T-helper 2 cell treated with Interferon-gamma antibody and Interleukin-4, amounts not matched to agents 5 μg/mL and 100 μg/mL, for 36 hours (primary cell): ENCODE data around the gene DCTN5.
"Not testable (repeated sequence)": the region's sequence is repeated elsewhere in the genome, so short reads cannot be mapped to it uniquely, and the experiment has no call there.

Source experiments
- DNase-seq: peaks from one replicate; pipeline ENCODE4 v3.0.0; 2021; ENCODE audit warnings: low spot score
- H3K27ac Mint-ChIP-seq: one replicate; pipeline ENCODE4 v1.8.0; 2021; ENCODE audit warnings: mild to moderate bottlenecking, mixed read lengths
- H3K27me3 Mint-ChIP-seq: one replicate; pipeline ENCODE4 v1.8.0; 2021; ENCODE audit warnings: low read depth, mixed read lengths
- H3K36me3 Mint-ChIP-seq: one replicate; pipeline ENCODE4 v1.8.0; 2021; ENCODE audit warnings: low read depth, mixed read lengths
- H3K4me1 Mint-ChIP-seq: one replicate; pipeline ENCODE4 v1.8.0; 2021; ENCODE audit warnings: low read depth, mixed read lengths
- H3K4me3 Mint-ChIP-seq: one replicate; pipeline ENCODE4 v1.8.0; 2022; ENCODE audit warnings: mild to moderate bottlenecking, moderate library complexity, mixed read lengths
- H3K9me3 Mint-ChIP-seq: one replicate; pipeline ENCODE4 v1.8.0; 2021; ENCODE audit warnings: mixed read lengths

DCTN5 gene

DNA sequence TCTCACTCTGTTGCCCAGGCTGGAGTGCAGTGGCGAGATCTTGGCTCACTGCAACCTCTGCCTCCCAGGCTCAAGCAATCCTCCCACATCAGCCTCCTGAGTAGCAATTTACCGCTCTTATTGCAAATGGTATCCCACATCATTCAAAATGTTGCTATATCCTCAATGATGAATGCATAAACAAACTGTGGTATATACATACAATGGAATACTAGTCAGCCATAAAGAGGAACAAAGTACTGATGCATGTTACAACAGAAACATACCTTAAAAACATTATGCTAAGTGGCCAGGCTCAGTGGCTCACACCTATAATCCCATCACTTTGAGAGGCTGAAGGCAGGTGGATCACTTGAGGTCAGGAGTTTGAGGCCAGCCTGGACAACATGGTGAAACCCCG is 9.4 kb upstream of the DCTN5 start:
- not testable (repeated sequence) for H3K27me3 Mint-ChIP-seq, H3K9me3 Mint-ChIP-seq

DNA sequence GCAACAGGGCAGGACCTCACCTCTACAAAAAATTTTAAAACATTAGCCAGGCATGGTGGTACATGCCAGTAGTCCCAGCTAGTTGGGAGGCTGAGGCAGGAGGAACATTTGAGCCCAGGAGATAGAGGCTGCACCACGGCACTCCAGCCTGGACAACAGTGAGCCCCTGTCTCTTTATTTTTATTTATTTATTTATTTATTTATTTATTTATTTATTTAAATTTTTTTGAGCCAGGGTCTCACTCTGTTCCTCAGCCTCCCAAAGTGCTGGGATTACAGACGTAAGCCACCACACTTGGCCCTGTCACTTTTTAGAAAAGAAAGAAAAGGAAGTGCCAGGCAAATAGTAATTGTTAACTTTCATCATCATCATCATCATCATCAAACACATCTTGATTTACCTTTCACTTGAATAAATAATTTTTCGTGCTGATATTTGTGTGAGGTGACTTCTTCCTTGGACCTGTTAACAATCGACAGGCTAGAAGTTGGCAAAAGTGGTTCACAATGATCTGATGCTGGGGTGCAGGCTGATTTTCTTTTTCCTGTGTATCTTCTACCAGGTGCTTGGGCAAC is 6.7 kb upstream of the DCTN5 start:
- peaks cover 28% of the 10 kb centered on the region for H3K36me3 Mint-ChIP-seq

More for the DNA sequence above, 9.4 kb upstream of the DCTN5 start:
- H3K27ac Mint-ChIP-seq, H3K4me3 Mint-ChIP-seq, H3K4me1 Mint-ChIP-seq, DNase-seq: not testable (repeated sequence)
- peaks cover 31% of the 10 kb centered on the region for H3K36me3 Mint-ChIP-seq

DNA sequence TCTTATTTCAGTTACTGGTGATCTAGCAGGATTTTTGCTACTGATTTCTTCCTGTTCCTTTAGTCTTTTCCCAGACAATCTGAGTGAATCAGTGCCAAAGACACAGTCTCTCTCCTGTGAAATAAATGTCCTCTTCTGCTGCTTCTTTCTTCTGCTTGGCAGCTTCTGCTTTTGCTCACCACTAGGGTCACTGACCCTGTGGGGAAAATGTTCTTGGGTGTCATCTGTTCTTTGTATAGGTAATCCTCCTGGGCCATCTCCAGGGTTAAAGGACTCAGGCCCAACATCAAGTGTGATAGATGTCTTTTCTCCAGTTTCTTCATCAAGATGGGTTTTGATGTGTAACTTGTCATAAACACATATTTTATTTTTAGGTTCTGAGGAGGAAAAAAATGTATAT is 5.3 kb upstream of the DCTN5 start:
- Mint-ChIP-seq H3K27me3 (no peaks in the 10 kb centered on the region), H3K27ac (no peak overlapping the region), H3K4me1 (peaks cover 10% of the 10 kb centered on the region), H3K4me3 (no peak overlapping the region), H3K9me3 (no peaks in the 10 kb centered on the region), H3K36me3 (peaks cover 27% of the 10 kb centered on the region)
- DNase-seq: no peak

More for the DNA sequence above, 6.7 kb upstream of the DCTN5 start:
- Mint-ChIP-seq H3K9me3 (no peaks in the 10 kb centered on the region), H3K4me3 (no peak overlapping the region), H3K27me3 (no peaks in the 10 kb centered on the region), H3K27ac (no peak overlapping the region), H3K4me1 (peaks cover 6% of the 10 kb centered on the region)
- DNase-seq: no peak

DNA sequence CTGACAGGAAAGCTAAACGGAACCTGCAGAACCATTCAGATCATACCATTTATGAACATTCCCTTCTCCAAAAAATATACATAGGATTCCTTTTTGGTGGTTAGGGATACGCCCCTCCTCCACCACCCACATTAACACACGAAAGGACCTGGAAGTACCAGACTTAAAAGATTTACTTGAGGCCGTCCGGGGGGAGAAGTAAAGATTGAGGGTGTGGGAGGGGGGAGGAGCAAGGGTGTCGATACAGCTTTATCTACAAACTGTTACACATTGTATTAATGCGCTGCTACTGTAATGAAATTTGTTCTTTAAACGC is 693 bp upstream of the DCTN5 start:
- Mint-ChIP-seq H3K27ac (peak overlapping the region; percentile 97), H3K4me1 (peaks cover 20% of the 10 kb centered on the region), H3K9me3 (no peaks in the 10 kb centered on the region), H3K36me3 (peaks cover 33% of the 10 kb centered on the region), H3K27me3 (no peaks in the 10 kb centered on the region), H3K4me3 (peak overlapping the region; percentile 99)
- no peak for DNase-seq

GRCh38 chr16:23642246-23642774 is 1.0 kb downstream of the DCTN5 start:
- H3K9me3 Mint-ChIP-seq: no peaks in the 10 kb centered on the region
- H3K27me3 Mint-ChIP-seq: no peaks in the 10 kb centered on the region
- peak overlapping the region; percentile 97 for H3K27ac Mint-ChIP-seq
- peaks cover 41% of the 10 kb centered on the region for H3K36me3 Mint-ChIP-seq
- H3K4me1 Mint-ChIP-seq: peaks cover 29% of the 10 kb centered on the region
- no peak for DNase-seq
- peak overlapping the region; percentile 99 for H3K4me3 Mint-ChIP-seq

- H3K27me3 Mint-ChIP-seq: no peaks in the 10 kb centered on the region
- DNase-seq: no peak
- no peak overlapping the region for H3K4me3 Mint-ChIP-seq
- peaks cover 60% of the 10 kb centered on the region for H3K36me3 Mint-ChIP-seq
- no peaks in the 10 kb centered on the region for H3K9me3 Mint-ChIP-seq
- peak overlapping the region; percentile 29 for H3K27ac Mint-ChIP-seq
- H3K4me1 Mint-ChIP-seq: peaks cover 24% of the 10 kb centered on the region
Observed at GRCh38 chr16:23650674-23651416, 9.6 kb downstream of the DCTN5 start.

DNA sequence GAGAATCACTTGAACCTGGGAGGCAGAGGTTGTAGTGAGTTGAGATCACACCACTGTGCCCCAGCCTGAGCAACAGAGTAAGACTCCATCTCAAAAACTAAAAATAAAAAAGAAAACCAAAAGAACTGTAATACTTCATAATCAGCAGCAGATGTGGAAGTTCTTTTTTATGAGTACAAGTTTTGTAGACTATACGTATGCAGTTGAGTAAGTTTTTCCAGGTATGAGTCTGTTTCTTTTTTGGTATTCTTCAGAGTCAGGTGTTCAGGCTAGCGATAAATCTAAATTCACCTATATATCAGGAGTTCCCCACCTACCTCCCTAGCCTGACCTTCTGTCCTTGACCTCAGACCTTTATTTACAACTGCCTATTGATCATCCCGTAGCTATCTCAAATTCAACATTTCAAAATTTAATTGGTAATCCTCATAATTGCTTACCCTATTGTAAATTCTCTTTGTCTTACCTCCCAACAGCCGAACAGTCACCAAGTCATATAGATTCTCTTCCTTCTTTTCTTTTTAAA is 10.7 kb downstream of the DCTN5 start:
- Mint-ChIP-seq H3K4me3 (no peak overlapping the region), H3K27me3 (no peaks in the 10 kb centered on the region), H3K36me3 (peaks cover 51% of the 10 kb centered on the region), H3K27ac (no peak overlapping the region), H3K4me1 (peaks cover 15% of the 10 kb centered on the region), H3K9me3 (no peaks in the 10 kb centered on the region)
- no peak for DNase-seq

GRCh38 chr16:23663918-23664317 is 22.7 kb downstream of the DCTN5 start:
- no peaks in the 10 kb centered on the region for H3K9me3 Mint-ChIP-seq
- H3K36me3 Mint-ChIP-seq: peaks cover 81% of the 10 kb centered on the region
- no peak overlapping the region for H3K27ac Mint-ChIP-seq
- no peaks in the 10 kb centered on the region for H3K27me3 Mint-ChIP-seq
- DNase-seq: no peak
- no peaks in the 10 kb centered on the region for H3K4me1 Mint-ChIP-seq
- no peak overlapping the region for H3K4me3 Mint-ChIP-seq

GRCh38 chr16:23666571-23667354 is 25.5 kb downstream of the DCTN5 start:
- no peak for DNase-seq
- Mint-ChIP-seq H3K4me3 (no peak overlapping the region), H3K36me3 (peaks cover 83% of the 10 kb centered on the region), H3K9me3 (no peaks in the 10 kb centered on the region), H3K27ac (no peak overlapping the region), H3K27me3 (no peaks in the 10 kb centered on the region), H3K4me1 (peaks cover 24% of the 10 kb centered on the region)

DNA sequence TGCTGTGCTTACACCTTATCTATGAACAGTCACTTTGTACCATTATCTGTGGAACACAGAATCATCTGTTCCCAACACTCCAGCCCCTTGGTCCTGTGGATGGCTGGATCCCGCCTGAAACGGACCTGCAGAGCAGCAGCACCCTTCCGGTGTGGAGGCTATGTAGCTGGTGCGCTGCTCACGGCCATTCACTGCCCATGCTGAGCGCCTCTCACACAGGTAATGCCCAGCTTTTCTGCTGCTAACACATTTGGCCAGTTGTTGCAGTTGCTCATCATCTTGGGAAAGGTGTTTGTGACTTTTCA is 26.0 kb downstream of the DCTN5 start:
- Mint-ChIP-seq H3K36me3 (peaks cover 84% of the 10 kb centered on the region), H3K27me3 (no peaks in the 10 kb centered on the region), H3K4me1 (peaks cover 24% of the 10 kb centered on the region), H3K9me3 (no peaks in the 10 kb centered on the region), H3K4me3 (no peak overlapping the region), H3K27ac (no peak overlapping the region)
- no peak for DNase-seq

DNA sequence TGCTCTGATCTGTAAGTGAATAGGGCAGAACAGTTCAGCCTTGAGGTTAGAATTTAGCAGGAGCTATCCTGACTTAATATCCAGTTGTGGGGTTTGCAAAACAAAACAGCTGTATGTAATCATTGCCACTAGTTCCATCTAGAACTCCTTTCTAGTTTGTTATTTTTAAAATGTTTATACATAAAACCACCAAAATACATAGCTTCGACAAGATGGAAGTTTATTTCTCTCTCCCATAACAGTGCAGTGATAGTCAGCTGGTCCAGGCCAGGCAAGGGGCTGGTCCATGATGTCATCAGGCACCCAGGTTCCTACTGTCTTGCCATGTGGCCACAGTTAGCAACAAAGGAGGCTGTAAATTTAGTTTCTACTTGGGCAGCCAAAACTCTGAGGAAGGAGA is 27.0 kb downstream of the DCTN5 start:
- H3K36me3 Mint-ChIP-seq: peaks cover 80% of the 10 kb centered on the region
- DNase-seq: no peak

DNA sequence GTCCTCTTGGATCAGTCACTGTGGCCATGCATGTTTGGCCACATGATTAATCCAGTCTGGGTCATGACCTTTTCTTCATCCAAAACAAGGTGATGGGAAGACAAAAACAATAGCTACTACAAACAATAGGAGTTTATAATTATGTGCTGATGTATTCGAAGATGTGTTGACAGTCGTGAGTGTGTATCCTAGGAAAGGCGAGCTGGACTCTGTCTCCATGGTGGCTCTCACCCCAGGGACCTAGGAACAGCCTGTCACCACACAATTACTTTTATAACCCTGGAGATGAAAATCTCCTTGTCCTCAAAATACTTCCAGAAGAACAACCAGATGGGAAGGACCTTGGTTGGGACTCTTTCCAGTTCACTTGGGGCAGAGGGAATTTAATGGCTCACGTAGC is 27.6 kb downstream of the DCTN5 start:
- peaks cover 24% of the 10 kb centered on the region for H3K4me1 Mint-ChIP-seq
- no peaks in the 10 kb centered on the region for H3K27me3 Mint-ChIP-seq
- no peak overlapping the region for H3K4me3 Mint-ChIP-seq
- peaks cover 76% of the 10 kb centered on the region for H3K36me3 Mint-ChIP-seq
- H3K27ac Mint-ChIP-seq: no peak overlapping the region
- DNase-seq: no peak
- H3K9me3 Mint-ChIP-seq: no peaks in the 10 kb centered on the region

More for the DNA sequence above, 27.0 kb downstream of the DCTN5 start:
- Mint-ChIP-seq H3K27me3 (no peaks in the 10 kb centered on the region), H3K4me1 (peaks cover 24% of the 10 kb centered on the region), H3K27ac (no peak overlapping the region), H3K4me3 (no peak overlapping the region), H3K9me3 (no peaks in the 10 kb centered on the region)

- Mint-ChIP-seq H3K9me3 (no peaks in the 10 kb centered on the region), H3K4me1 (peaks cover 24% of the 10 kb centered on the region), H3K27me3 (no peaks in the 10 kb centered on the region), H3K36me3 (peaks cover 67% of the 10 kb centered on the region), H3K4me3 (peak overlapping the region; percentile 42), H3K27ac (peak overlapping the region; percentile 39)
- peak; percentile 74 for DNase-seq
Observed at GRCh38 chr16:23670137-23670776, 29.0 kb downstream of the DCTN5 start.
